Epithelial cell of esophagus (primary cell): Measurements from ENCODE around the gene S100A14.

Experiments used
- DNase-seq: peaks from one replicate; pipeline ENCODE4 v3.0.0; 2010; ENCODE audit warnings: low read depth
- H3K4me3 ChIP-seq: 2 replicates; pipeline ENCODE4 v1.5.1; 2011; ENCODE audit warnings: mild to moderate bottlenecking, low read length, control low read depth
- TF ChIP-seq, protein P1 (sequence below): IDR thresholded peaks from 2 replicates; pipeline ENCODE4 v1.5.1; 2011; ENCODE audit warnings: low read depth, mild to moderate bottlenecking, low read length, control low read depth, inconsistent platforms; ENCODE audit not compliant: insufficient read depth; ENCODE audit errors: missing control alignments

The S100A14 gene

DNA sequence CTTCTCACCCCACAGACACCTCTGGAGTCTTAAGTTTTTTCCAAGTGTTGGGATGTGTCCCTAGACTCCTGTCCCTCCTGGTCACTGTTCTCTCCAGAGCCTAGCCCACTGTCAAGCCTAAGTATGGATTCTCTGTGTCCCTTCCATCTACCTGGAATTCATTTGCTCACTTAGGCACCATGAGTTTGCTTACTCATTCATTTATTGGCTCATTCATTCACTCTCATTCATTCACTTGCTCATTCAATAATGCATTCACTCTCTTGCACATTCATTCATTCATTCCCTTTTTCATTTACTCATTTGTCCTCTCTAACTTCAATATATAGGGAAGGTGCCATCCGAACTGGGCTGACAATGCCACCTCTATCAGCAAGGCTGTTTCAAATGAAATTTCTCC lies 4.8 kb downstream of the S100A14 start:
- TF ChIP-seq, protein P1, sequence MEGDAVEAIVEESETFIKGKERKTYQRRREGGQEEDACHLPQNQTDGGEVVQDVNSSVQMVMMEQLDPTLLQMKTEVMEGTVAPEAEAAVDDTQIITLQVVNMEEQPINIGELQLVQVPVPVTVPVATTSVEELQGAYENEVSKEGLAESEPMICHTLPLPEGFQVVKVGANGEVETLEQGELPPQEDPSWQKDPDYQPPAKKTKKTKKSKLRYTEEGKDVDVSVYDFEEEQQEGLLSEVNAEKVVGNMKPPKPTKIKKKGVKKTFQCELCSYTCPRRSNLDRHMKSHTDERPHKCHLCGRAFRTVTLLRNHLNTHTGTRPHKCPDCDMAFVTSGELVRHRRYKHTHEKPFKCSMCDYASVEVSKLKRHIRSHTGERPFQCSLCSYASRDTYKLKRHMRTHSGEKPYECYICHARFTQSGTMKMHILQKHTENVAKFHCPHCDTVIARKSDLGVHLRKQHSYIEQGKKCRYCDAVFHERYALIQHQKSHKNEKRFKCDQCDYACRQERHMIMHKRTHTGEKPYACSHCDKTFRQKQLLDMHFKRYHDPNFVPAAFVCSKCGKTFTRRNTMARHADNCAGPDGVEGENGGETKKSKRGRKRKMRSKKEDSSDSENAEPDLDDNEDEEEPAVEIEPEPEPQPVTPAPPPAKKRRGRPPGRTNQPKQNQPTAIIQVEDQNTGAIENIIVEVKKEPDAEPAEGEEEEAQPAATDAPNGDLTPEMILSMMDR: no peak
- H3K4me3 ChIP-seq: peak overlapping the region; percentile 100
- peak; percentile 56 for DNase-seq

DNA sequence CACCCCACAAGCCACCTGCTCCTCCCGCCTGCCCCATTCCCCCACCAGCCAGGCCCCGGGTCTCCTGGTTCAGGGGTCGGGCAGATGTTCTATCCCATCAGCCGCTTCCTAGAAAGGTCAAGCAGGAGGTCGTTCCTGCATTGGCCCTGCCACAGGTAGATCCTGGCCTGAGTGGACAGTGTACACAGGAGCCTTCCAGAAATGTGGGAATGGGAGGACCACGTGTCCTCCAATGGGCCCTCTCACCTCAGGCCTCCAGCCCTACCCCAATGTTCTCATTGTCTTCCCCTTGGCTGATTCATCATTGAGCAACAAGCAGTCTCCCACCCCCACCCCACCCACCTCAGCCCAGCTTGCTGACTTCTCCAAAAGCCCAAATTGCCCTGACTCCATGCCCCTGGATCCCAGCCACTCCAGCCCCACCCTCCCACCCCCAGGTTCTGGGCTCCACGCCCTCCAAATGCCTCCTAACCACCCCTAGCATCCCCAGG lies 5.3 kb downstream of the S100A14 start:
- TF ChIP-seq, protein P1: no peak
- peak overlapping the region; percentile 100 for H3K4me3 ChIP-seq
- DNase-seq: peak; percentile 92

DNA sequence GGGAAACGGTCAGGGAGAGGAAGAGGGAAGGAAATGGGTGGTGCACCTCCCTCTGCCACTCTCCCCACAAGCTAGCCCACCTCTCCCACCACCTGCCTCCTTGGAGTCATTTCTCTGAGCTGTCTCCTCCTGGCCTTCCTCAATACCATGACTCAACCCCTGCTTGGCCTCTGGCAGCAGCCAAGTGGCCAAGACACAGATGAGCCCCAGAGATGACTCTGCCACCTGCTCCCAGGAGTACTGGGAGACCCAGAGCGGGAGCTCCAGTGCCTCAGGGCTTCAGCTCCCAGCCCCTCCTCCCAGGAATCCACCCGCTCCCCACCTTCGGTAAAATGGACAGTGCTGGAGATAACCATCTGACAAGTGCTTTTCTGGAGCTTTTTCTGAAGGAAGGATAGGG lies 5.8 kb downstream of the S100A14 start:
- peak; percentile 69 for DNase-seq
- TF ChIP-seq, protein P1: no peak
- peak overlapping the region; percentile 100 for H3K4me3 ChIP-seq

DNA sequence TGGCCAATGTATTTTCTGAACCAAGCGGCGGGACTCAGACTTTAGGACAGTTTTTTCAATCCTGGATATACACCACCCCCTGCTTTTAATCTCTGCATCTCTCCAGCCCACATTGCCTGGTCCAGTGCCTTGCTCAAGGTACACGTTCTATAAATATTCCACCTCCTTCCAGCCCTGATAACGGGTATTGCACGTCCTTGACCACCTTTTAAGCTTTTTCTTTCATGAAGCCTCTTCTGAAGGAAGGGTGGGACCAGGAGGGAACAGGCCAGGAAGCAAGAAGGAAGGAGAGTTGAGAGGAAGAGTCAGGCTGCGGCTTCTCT lies 6.6 kb downstream of the S100A14 start:
- peak overlapping the region; percentile 100 for H3K4me3 ChIP-seq
- no peak for DNase-seq
- TF ChIP-seq, protein P1: no peak

DNA sequence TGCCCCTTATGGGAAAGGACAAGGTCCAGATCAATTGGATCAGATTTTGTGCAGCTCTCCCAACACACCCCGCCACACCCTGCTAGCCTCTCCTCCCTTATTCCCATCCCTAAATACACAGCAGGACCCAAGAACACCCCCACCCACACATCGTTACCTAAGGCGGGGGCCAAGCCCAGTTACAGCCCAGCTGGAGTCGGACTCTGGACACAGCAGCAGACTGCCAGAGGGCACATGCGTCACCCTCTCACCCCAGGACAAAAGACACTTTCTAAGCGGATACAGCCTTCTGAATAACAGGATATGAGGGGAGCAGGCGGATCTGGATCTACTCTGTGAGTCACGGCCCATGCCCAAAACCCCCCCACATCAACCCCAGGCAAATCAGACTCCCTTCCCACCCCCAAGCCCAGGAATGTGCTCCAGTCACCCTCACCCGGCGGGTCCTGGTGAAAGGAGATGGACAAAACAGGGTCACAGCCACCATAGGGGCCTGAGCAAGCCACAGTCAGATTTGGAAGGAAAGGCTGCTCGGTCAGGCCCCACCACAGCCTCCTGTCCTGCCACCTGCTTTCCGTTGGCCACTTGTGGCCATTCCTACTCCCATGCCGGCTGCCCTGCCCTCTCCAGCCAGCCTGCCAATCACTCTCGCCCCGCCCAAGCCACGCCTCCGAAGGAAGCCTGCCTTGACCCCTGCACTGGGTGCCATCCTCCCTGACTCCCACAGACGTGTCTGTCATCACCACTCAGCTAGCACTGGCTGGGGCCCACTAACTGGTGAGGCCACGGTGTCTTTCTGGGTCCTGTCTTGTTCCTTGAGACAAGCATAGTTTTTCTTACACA lies 7.2 kb downstream of the S100A14 start:
- peak overlapping the region; percentile 100 for H3K4me3 ChIP-seq
- DNase-seq: peak; percentile 96
- TF ChIP-seq, protein P1: no peak

DNA sequence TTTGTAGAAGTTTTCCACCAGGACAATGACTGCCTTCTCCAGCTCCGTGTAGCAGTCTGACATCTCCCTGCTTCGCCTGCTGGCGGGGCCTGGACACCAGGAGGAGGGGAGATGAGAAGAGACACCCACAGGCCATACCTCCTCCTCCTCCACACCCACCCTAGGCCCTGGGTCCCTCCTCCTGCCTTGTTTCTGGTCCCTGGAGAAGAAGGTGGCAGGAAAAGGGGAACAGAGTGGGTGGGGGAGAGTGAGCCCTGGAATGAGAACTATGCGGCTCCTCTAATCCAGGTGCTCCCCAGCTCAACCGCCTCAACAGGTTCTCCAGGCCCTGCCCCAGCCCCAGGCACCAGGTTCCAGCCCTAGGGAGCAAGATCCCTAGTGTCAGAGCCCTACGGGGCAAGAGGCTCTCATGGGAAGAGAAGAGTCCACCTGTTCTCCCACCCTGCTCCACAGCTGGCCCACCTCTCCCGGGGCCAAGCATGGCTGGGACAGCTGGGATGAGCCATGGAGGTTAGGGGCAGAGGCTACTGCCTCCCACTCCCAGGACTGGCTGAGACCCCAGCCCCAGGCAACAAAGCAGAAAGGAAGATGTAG lies 7.9 kb downstream of the S100A14 start:
- peak; percentile 73 for DNase-seq
- TF ChIP-seq, protein P1: no peak
- peak overlapping the region; percentile 100 for H3K4me3 ChIP-seq
